HepG2 (cell line): Measurements from ENCODE around the gene AADACL4. TPM values are rescaled to one million over a fixed set of nuclear protein-coding genes. Genes with fewer than 3 reads are reported as not detected.

Experiments
- EP300 ChIP-seq, 3 experiments: sonication (generic) in 1 of 3; formaldehyde crosslinking in 1 of 3; IDR thresholded peaks; 2 replicates each; pipeline versions ENCODE4 v1.5.1 to v1.6.1; 2011 to 2020; ENCODE audit warnings: low read depth in 2 of 3, low read length in 2 of 3, borderline replicate concordance in 1 of 3, improper control_type of control experiment in 1 of 3, mild to moderate bottlenecking in 1 of 3, missing genetic modification reagents in 1 of 3, moderate library complexity in 1 of 3
- MAFF ChIP-seq: IDR thresholded peaks from 2 replicates; pipeline ENCODE4 v1.6.1; 2011; ENCODE audit warnings: low read depth, low read length, improper control_type of control experiment
- NFIC ChIP-seq: IDR thresholded peaks from 2 replicates; pipeline ENCODE4 v1.6.1; 2012; ENCODE audit warnings: mild to moderate bottlenecking, low read length, inconsistent platforms
- NONO ChIP-seq, 2 experiments: fragments of 450-650 bp in 1 of 2; sonication (generic) in 1 of 2; formaldehyde crosslinking in 1 of 2; IDR thresholded peaks in 1 of 2; conservative IDR thresholded peaks in 1 of 2; 2 replicates each; pipeline versions ENCODE4 v1.6.1 to v1.8.0; 2017 to 2022; ENCODE audit warnings: mild to moderate bottlenecking in 1 of 2, missing genetic modification reagents in 1 of 2, moderate library complexity in 1 of 2
- STAG1 ChIP-seq: sonication (generic); formaldehyde crosslinking; IDR thresholded peaks from 2 replicates; pipeline ENCODE4 v1.4.0; 2020; ENCODE audit warnings: missing genetic modification reagents
- ZNF264 ChIP-seq: sonication (generic); formaldehyde crosslinking; IDR thresholded peaks from 2 replicates; pipeline ENCODE4 v1.4.0; 2020; ENCODE audit warnings: missing genetic modification reagents
- polyA plus RNA-seq, 8 experiments: library from polyadenylated mRNA; depleted of rRNA in 3 of 8; stranded (reverse) in 7 of 8; unstranded in 1 of 8; fragments of >200 nt; fragmentation: Illumina TruSeq in 4 of 8; extraction: Trizol in 4 of 8; gene quantifications; 2 replicates each; pipeline versions ENCODE4 v1.2.1 to v1.2.3, GENCODE V29; 2011 to 2016; ENCODE audit warnings: low read depth in 4 of 8, missing spikeins in 1 of 8, mixed read lengths in 1 of 8; ENCODE audit not compliant: insufficient read depth in 1 of 8
- total RNA-seq, 5 experiments: library from RNA; depleted of rRNA; stranded (reverse); fragments of >200 nt; fragmentation: Illumina TruSeq; extraction: Trizol; gene quantifications; 2 replicates each; pipeline ENCODE4 v1.2.3, GENCODE V29; 2016; ENCODE audit warnings: low read depth in 1 of 5
- TF ChIP-seq, protein P1 (sequence below): sonication (generic); formaldehyde crosslinking; IDR thresholded peaks from 2 replicates; pipeline ENCODE4 v1.8.0; 2022; ENCODE audit warnings: mild to moderate bottlenecking, missing genetic modification reagents, borderline replicate concordance
- TF ChIP-seq, protein P2 (sequence below): sonication (generic); formaldehyde crosslinking; IDR thresholded peaks from 2 replicates; pipeline ENCODE4 v1.8.1; 2023; ENCODE audit warnings: mild to moderate bottlenecking, inconsistent platforms, moderate library complexity, missing genetic modification reagents, borderline replicate concordance
- TF ChIP-seq, protein P3 (sequence below): sonication (generic); formaldehyde crosslinking; IDR thresholded peaks from 2 replicates; pipeline ENCODE4 v1.8.0; 2022; ENCODE audit warnings: low read depth, missing genetic modification reagents
- TF ChIP-seq, protein P4 (sequence below): sonication (generic); formaldehyde crosslinking; IDR thresholded peaks from 2 replicates; pipeline ENCODE4 v1.4.0; 2020; ENCODE audit warnings: mild to moderate bottlenecking, missing genetic modification reagents, borderline replicate concordance
- TF ChIP-seq, protein P5 (sequence below): sonication (generic); formaldehyde crosslinking; IDR thresholded peaks from 2 replicates; pipeline ENCODE4 v1.5.1; 2020; ENCODE audit warnings: missing genetic modification reagents, mild to moderate bottlenecking, borderline replicate concordance
- TF ChIP-seq, protein P6 (sequence below): IDR thresholded peaks from 2 replicates; pipeline ENCODE4 v1.6.1; 2012; ENCODE audit warnings: low read depth, low read length, improper control_type of control experiment
- TF ChIP-seq, protein P7 (sequence below): sonication (generic); formaldehyde crosslinking; IDR thresholded peaks from 2 replicates; pipeline ENCODE4 v1.8.1; 2023; ENCODE audit warnings: mild to moderate bottlenecking, moderate library complexity, missing genetic modification reagents

Gene AADACL4
- total and polyA plus RNA-seq, 2 of the 13 experiments (the other 11 are each of a cell fraction or from before 2014, with no cell fraction given): not detected

DNA sequence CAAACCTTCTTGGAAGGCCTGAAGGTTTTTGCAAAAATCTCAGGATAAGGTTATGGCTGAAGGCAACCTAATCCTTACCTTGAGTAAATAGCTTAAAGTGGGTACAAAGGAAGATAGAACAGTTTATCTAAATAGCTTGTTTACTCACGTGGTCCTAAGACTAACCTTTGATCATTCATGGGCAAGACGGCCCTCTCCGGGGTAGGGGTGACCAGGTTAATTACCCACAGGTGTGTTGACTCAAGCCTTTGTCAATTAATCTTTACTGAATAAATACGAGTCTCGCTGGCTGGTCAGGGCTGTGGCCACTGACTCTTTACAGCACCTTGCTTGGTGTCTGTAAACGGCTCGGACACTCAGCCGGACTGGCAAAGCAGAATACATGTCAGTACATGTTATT is 10.8 kb downstream of the AADACL4 start (continued):
- TF ChIP-seq, protein P1, sequence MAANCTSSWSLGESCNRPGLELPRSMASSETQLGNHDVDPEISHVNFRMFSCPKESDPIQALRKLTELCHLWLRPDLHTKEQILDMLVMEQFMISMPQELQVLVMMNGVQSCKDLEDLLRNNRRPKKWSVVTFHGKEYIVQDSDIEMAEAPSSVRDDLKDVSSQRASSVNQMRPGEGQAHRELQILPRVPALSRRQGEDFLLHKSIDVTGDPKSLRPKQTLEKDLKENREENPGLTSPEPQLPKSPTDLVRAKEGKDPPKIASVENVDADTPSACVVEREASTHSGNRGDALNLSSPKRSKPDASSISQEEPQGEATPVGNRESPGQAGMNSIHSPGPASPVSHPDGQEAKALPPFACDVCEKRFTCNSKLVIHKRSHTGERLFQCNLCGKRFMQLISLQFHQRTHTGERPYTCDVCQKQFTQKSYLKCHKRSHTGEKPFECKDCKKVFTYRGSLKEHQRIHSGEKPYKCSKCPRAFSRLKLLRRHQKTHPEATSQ: no peak
- TF ChIP-seq STAG1 (CRISPR knock-in tag) (no peak), NFIC (no peak; the same call in 1 of the 2 replicates), NONO (IDR thresholded peaks at IDR 0.05) (no peak), NONO (CRISPR knock-in tag; conservative IDR thresholded peaks at IDR 0.05) (no peak), MAFF (no peak), ZNF264 (CRISPR knock-in tag) (no peak), EP300 (IDR thresholded peaks at IDR 0.05; ENCODE audit: low read depth in 2 of 2, low read length in 2 of 2) (peak in 1 of 2 experiments; percentile 48; a peak in 1 of 4 replicates), EP300 (CRISPR knock-in tag; IDR thresholded peaks at IDR 0.05; ENCODE audit: borderline replicate concordance) (no peak)
- TF ChIP-seq, protein P2, sequence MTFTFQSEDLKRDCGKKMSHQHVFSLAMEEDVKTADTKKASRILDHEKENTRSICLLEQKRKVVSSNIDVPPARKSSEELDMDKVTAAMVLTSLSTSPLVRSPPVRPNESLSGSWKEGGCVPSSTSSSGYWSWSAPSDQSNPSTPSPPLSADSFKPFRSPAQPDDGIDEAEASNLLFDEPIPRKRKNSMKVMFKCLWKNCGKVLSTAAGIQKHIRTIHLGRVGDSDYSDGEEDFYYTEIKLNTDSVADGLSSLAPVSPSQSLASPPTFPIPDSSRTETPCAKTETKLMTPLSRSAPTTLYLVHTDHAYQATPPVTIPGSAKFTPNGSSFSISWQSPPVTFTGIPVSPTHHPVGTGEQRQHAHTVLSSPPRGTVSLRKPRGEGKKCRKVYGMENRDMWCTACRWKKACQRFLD (CRISPR knock-in tag): no peak
- TF ChIP-seq, protein P3, sequence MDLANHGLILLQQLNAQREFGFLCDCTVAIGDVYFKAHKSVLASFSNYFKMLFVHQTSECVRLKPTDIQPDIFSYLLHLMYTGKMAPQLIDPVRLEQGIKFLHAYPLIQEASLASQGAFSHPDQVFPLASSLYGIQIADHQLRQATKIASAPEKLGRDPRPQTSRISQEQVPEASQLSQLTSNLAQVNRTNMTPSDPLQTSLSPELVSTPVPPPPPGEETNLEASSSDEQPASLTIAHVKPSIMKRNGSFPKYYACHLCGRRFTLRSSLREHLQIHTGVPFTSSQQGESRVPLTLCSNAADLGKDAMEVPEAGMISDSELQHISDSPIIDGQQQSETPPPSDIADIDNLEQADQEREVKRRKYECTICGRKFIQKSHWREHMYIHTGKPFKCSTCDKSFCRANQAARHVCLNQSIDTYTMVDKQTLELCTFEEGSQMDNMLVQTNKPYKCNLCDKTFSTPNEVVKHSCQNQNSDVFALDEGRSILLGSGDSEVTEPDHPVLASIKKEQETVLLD: no peak
- TF ChIP-seq, protein P4, sequence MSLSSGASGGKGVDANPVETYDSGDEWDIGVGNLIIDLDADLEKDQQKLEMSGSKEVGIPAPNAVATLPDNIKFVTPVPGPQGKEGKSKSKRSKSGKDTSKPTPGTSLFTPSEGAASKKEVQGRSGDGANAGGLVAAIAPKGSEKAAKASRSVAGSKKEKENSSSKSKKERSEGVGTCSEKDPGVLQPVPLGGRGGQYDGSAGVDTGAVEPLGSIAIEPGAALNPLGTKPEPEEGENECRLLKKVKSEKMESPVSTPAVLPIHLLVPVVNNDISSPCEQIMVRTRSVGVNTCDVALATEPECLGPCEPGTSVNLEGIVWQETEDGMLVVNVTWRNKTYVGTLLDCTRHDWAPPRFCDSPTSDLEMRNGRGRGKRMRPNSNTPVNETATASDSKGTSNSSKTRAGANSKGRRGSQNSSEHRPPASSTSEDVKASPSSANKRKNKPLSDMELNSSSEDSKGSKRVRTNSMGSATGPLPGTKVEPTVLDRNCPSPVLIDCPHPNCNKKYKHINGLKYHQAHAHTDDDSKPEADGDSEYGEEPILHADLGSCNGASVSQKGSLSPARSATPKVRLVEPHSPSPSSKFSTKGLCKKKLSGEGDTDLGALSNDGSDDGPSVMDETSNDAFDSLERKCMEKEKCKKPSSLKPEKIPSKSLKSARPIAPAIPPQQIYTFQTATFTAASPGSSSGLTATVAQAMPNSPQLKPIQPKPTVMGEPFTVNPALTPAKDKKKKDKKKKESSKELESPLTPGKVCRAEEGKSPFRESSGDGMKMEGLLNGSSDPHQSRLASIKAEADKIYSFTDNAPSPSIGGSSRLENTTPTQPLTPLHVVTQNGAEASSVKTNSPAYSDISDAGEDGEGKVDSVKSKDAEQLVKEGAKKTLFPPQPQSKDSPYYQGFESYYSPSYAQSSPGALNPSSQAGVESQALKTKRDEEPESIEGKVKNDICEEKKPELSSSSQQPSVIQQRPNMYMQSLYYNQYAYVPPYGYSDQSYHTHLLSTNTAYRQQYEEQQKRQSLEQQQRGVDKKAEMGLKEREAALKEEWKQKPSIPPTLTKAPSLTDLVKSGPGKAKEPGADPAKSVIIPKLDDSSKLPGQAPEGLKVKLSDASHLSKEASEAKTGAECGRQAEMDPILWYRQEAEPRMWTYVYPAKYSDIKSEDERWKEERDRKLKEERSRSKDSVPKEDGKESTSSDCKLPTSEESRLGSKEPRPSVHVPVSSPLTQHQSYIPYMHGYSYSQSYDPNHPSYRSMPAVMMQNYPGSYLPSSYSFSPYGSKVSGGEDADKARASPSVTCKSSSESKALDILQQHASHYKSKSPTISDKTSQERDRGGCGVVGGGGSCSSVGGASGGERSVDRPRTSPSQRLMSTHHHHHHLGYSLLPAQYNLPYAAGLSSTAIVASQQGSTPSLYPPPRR (CRISPR knock-in tag): peak; percentile 93
- TF ChIP-seq, protein P5, sequence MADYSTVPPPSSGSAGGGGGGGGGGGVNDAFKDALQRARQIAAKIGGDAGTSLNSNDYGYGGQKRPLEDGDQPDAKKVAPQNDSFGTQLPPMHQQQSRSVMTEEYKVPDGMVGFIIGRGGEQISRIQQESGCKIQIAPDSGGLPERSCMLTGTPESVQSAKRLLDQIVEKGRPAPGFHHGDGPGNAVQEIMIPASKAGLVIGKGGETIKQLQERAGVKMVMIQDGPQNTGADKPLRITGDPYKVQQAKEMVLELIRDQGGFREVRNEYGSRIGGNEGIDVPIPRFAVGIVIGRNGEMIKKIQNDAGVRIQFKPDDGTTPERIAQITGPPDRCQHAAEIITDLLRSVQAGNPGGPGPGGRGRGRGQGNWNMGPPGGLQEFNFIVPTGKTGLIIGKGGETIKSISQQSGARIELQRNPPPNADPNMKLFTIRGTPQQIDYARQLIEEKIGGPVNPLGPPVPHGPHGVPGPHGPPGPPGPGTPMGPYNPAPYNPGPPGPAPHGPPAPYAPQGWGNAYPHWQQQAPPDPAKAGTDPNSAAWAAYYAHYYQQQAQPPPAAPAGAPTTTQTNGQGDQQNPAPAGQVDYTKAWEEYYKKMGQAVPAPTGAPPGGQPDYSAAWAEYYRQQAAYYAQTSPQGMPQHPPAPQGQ (CRISPR knock-in tag): no peak
- TF ChIP-seq, protein P6, sequence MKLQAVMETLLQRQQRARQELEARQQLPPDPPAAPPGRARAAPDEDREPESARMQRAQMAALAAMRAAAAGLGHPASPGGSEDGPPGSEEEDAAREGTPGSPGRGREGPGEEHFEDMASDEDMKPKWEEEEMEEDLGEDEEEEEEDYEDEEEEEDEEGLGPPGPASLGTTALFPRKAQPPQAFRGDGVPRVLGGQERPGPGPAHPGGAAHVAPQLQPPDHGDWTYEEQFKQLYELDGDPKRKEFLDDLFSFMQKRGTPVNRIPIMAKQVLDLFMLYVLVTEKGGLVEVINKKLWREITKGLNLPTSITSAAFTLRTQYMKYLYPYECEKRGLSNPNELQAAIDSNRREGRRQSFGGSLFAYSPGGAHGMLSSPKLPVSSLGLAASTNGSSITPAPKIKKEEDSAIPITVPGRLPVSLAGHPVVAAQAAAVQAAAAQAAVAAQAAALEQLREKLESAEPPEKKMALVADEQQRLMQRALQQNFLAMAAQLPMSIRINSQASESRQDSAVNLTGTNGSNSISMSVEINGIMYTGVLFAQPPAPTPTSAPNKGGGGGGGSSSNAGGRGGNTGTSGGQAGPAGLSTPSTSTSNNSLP: no peak
- TF ChIP-seq, protein P7, sequence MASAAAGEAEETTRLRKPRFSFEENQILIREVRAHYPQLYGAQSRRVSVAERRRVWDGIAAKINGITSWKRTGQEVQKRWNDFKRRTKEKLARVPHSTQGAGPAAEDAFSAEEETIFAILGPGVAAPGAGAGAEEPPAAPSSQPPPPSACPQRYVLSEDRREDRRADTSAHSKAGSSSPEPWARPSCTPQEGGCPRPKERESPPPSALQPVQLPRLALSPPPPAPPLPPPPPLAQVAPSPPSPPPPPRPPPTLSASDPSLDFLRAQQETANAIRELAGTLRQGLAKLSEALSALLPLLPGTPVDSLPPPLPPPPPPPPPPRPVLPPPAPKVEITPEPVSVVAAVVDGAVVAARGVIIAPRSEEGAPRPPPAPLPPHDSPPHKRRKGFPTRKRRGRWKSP (CRISPR knock-in tag): no peak
